Sigmoid colon (tissue), 7 donors: ENCODE results near the gene PLXNA4. TPM values are rescaled to one million over a fixed set of nuclear protein-coding genes. Genes with fewer than 3 reads are reported as not detected.

Experiments
- DNase-seq: peaks from one replicate; pipeline ENCODE4 v3.0.0-alpha.2; 2019
- H3K27ac ChIP-seq, 4 donors: fragments of 200-600 bp; sonication (generic); one replicate each; pipeline ENCODE4 v1.5.1; 2016 to 2019; ENCODE audit warnings: mild to moderate bottlenecking in 1 of 4
- H3K27me3 ChIP-seq, 3 donors: fragments of 200-600 bp; sonication (generic); one replicate each; pipeline ENCODE4 v1.5.1; 2019; ENCODE audit warnings: mild to moderate bottlenecking in 1 of 3
- H3K36me3 ChIP-seq, 4 donors: fragments of 200-600 bp; sonication (generic); one replicate each; pipeline ENCODE4 v1.5.1; 2016 to 2019
- H3K4me1 ChIP-seq, 4 donors: fragments of 200-600 bp; sonication (generic); one replicate each; pipeline ENCODE4 v1.5.1; 2017 to 2019
- H3K4me3 ChIP-seq, 4 donors: fragments of 200-600 bp; sonication (generic); one replicate each; pipeline ENCODE4 v1.5.1; 2017 to 2019; ENCODE audit warnings: mild to moderate bottlenecking in 2 of 4, moderate library complexity in 1 of 4
- H3K9me3 ChIP-seq, 4 donors: fragments of 200-600 bp in 3 of 4; sonication (generic) in 3 of 4; one replicate each; pipeline versions ENCODE4 v1.5.1 to v1.6.1; 2013 to 2019
- CTCF ChIP-seq, 4 experiments: fragments of 450-650 bp in 3 of 4; fragments of 200-600 bp in 1 of 4; IDR thresholded peaks; one replicate each; pipeline ENCODE4 v1.5.1; 2016 to 2019; ENCODE audit warnings: antibody characterized with exemption in 4 of 4, mild to moderate bottlenecking in 3 of 4, moderate library complexity in 2 of 4
- EP300 ChIP-seq, 4 donors: sonication (generic); formaldehyde crosslinking; IDR thresholded peaks; one replicate each; pipeline ENCODE4 v1.6.1; 2017; ENCODE audit warnings: antibody characterized with exemption in 4 of 4
- POLR2A ChIP-seq, 2 donors: fragments of 450-650 bp; IDR thresholded peaks; one replicate each; pipeline ENCODE4 v1.6.1; 2016; ENCODE audit warnings: antibody characterized with exemption in 2 of 2, mild to moderate bottlenecking in 2 of 2, moderate library complexity in 2 of 2
- POLR2AphosphoS5 ChIP-seq, 4 donors: sonication (generic); formaldehyde crosslinking; IDR thresholded peaks; one replicate each; pipeline ENCODE4 v1.6.1; 2017; ENCODE audit warnings: antibody characterized with exemption in 4 of 4
- WGBS, 2 donors: extraction: QIAGEN DNeasy Blood & Tissue Kit; methylation state at CpG; one replicate each; pipeline ENCODE4 v1.1.7; 2013; 5-methylcytosine and 5-hydroxymethylcytosine counted together
- intact Hi-C: fragments of 100-400 bp; cut with DNase I; formaldehyde crosslinking; loops from one replicate; pipeline ENCODE4 v1.15.1; 2023
- polyA plus RNA-seq, 3 donors: library from polyadenylated mRNA; stranded (reverse); fragments of 200-250 nt; gene quantifications; one replicate each; pipeline ENCODE4 v1.2.3, GENCODE V29; 2013
- total RNA-seq, 4 donors: library from RNA; depleted of rRNA; stranded (reverse); fragments of >200 nt; gene quantifications; one replicate each; pipeline ENCODE4 v1.1.0, GENCODE V29; 2016
- donor health status: healthy with polysubstance abuse.
- donor health status: Bipolar disorder and iron deficiency.
- donor health status: healthy.

The PLXNA4 gene
- total and polyA plus RNA-seq, 7 donors = under 0.01 to 10.5 (median 3.7) TPM; not detected in 1

- Histone ChIP-seq H3K4me1 (peaks cover 0 to 9% (median 0%) of the 10 kb centered on the region in 4 donors), H3K9me3 (no peaks in the 10 kb centered on the region), H3K4me3 (no peak overlapping the region), H3K27me3 (no peaks in the 10 kb centered on the region), H3K27ac (no peak overlapping the region), H3K36me3 (no peaks in the 10 kb centered on the region)
- intact Hi-C loops = no loop called here
- 95 to 96% methylated on average over 14 of the region's 14 CpGs for WGBS, 2 donors
- no peak for TF ChIP-seq EP300 (IDR thresholded peaks at IDR 0.05)
- no peak for TF ChIP-seq POLR2AphosphoS5 (IDR thresholded peaks at IDR 0.05)
- TF ChIP-seq POLR2A (IDR thresholded peaks at IDR 0.05) = no peak
- no peak for TF ChIP-seq CTCF (IDR thresholded peaks at IDR 0.05)
- peak; percentile 36 for DNase-seq
These were observed 365.4 kb downstream of the PLXNA4 start for GRCh38 chr7:132210821-132211220.

- H3K4me1 ChIP-seq = peaks cover 0 to 9% (median 0%) of the 10 kb centered on the region in 4 donors
- H3K4me3 ChIP-seq = no peak overlapping the region
- H3K9me3 ChIP-seq = no peaks in the 10 kb centered on the region
- TF ChIP-seq CTCF (IDR thresholded peaks at IDR 0.05) = no peak
- no peak for TF ChIP-seq POLR2A (IDR thresholded peaks at IDR 0.05)
- TF ChIP-seq EP300 (IDR thresholded peaks at IDR 0.05) = no peak
- TF ChIP-seq POLR2AphosphoS5 (IDR thresholded peaks at IDR 0.05) = no peak
- H3K27me3 ChIP-seq = no peaks in the 10 kb centered on the region
- WGBS, 2 donors = 87 to 91% methylated on average over 2 of the region's 2 CpGs
- DNase-seq = no peak
- H3K36me3 ChIP-seq = no peaks in the 10 kb centered on the region
- intact Hi-C loops = no loop called here
- no peak overlapping the region for H3K27ac ChIP-seq
These were observed 368.5 kb downstream of the PLXNA4 start for GRCh38 chr7:132207782-132208181.

GRCh38 chr7:132207211-132207610, 369.1 kb downstream of the PLXNA4 start:
- intact Hi-C loops = no loop called here
- Histone ChIP-seq H3K4me3 (no peak overlapping the region), H3K27me3 (no peaks in the 10 kb centered on the region), H3K4me1 (peaks cover 0 to 9% (median 0%) of the 10 kb centered on the region in 4 donors), H3K36me3 (no peaks in the 10 kb centered on the region), H3K9me3 (no peaks in the 10 kb centered on the region), H3K27ac (no peak overlapping the region)
- no peak for TF ChIP-seq EP300 (IDR thresholded peaks at IDR 0.05)
- TF ChIP-seq CTCF (IDR thresholded peaks at IDR 0.05) = no peak
- TF ChIP-seq POLR2A (IDR thresholded peaks at IDR 0.05) = no peak
- TF ChIP-seq POLR2AphosphoS5 (IDR thresholded peaks at IDR 0.05) = no peak
- peak; percentile 37 for DNase-seq
- WGBS, 2 donors = 85 to 93% methylated on average over 9 of the region's 9 CpGs

- 67 to 84% methylated on average over 8 of the region's 8 CpGs for WGBS, 2 donors
- intact Hi-C loops = no loop called here
- DNase-seq = no peak
- no peak overlapping the region for H3K4me3 ChIP-seq
- TF ChIP-seq CTCF (IDR thresholded peaks at IDR 0.05) (no peak), POLR2A (IDR thresholded peaks at IDR 0.05) (no peak), EP300 (IDR thresholded peaks at IDR 0.05) (no peak), POLR2AphosphoS5 (IDR thresholded peaks at IDR 0.05) (no peak)
- H3K9me3 ChIP-seq = no peaks in the 10 kb centered on the region
- no peak overlapping the region for H3K27ac ChIP-seq
- H3K27me3 ChIP-seq = no peaks in the 10 kb centered on the region
- no peaks in the 10 kb centered on the region for H3K36me3 ChIP-seq
- H3K4me1 ChIP-seq = peaks cover 0 to 8% (median 0%) of the 10 kb centered on the region in 4 donors
These were observed 369.7 kb downstream of the PLXNA4 start for GRCh38 chr7:132206594-132206993.

- Histone ChIP-seq H3K4me3 (no peak overlapping the region), H3K4me1 (no peaks in the 10 kb centered on the region), H3K9me3 (no peaks in the 10 kb centered on the region), H3K27ac (no peak overlapping the region), H3K27me3 (no peaks in the 10 kb centered on the region), H3K36me3 (no peaks in the 10 kb centered on the region)
- no peak for DNase-seq
- intact Hi-C loops = no loop called here
- TF ChIP-seq EP300 (IDR thresholded peaks at IDR 0.05) (no peak), CTCF (IDR thresholded peaks at IDR 0.05) (no peak), POLR2AphosphoS5 (IDR thresholded peaks at IDR 0.05) (no peak), POLR2A (IDR thresholded peaks at IDR 0.05) (no peak)
These were observed 370.8 kb downstream of the PLXNA4 start for GRCh38 chr7:132205509-132205908.
